Forelimb muscle (tissue), 1 donor: Measurements from ENCODE around the gene TMEM11. TPM values are rescaled to one million over a fixed set of nuclear protein-coding genes. Genes with fewer than 3 reads are reported as not detected.
A peak's percentile ranks its signal among the peaks of the same experiment; 100 is the strongest.

Source experiments
- DNase-seq: peaks from one replicate; pipeline ENCODE4 v3.0.0-alpha.2; 2013; ENCODE audit warnings: low read depth
- polyA plus RNA-seq: library from polyadenylated mRNA; unstranded; fragments of 120-200 nt; gene quantifications from one replicate; pipeline ENCODE4 v1.2.1, GENCODE V29; 2013; ENCODE audit not compliant: insufficient read length

Gene TMEM11
- 29.9 TPM for polyA plus RNA-seq

DNA sequence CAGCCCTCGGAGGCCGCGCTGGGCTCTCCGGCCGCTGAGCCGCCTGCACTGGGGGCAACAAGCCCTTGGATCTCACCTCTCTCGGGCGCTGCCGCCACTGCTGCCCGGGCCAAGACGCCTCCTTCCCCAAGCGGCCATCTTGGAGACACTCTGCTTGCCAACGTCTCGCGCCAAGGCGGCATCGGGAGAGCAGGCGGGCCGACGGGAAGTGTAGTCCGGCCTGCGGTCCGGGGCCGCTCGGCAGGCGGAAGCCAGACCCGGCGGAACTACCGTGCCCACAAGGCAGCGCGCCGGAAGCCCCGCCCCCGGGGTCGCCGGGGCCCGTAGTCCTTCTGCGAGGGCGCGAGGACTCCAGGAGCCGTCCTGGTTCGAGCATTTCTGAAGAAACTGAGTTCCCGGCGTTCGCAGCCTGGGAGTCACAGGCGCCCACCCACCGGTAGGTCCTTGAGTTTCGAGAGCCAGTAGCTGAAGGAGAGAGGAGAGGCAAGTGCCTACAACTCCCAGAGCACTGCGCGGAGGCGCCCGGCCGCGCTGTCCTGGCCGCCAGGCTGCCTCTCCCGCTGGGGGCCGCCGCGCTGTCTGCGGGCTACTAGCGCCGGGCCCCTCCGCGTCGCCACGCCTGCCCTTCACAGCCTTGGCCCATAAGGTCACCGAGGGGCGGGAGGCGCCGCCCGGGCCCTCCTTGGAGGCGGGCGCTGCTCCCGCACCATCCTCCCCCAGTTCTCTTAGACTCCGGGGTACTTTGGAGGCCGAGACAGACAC, at the start of gene TMEM11:
Gene TMEM11, minus strand, starts transcription at position 147 of the 762 bp plus-strand sequence. Its CDS starts 9 bp downstream, at position 138.
- peak; percentile 86 for DNase-seq

- no peak for DNase-seq
Observed at GRCh38 chr17:21263376-21263775, 49.4 kb upstream of the TMEM11 start.

GRCh38 chr17:21262259-21262993, 48.5 kb upstream of the TMEM11 start:
- DNase-seq: no peak

GRCh38 chr17:21258593-21258992, 44.6 kb upstream of the TMEM11 start:
- no peak for DNase-seq

GRCh38 chr17:21253646-21254441, 39.9 kb upstream of the TMEM11 start:
- DNase-seq: no peak

- peak; percentile 54 for DNase-seq
Observed at GRCh38 chr17:21252796-21253645, 39.1 kb upstream of the TMEM11 start, which contains the start of gene NATD1. Gene NATD1 (minus strand): TSS chr17:21253410. CDS start chr17:21253264, 146 bp downstream.

DNA sequence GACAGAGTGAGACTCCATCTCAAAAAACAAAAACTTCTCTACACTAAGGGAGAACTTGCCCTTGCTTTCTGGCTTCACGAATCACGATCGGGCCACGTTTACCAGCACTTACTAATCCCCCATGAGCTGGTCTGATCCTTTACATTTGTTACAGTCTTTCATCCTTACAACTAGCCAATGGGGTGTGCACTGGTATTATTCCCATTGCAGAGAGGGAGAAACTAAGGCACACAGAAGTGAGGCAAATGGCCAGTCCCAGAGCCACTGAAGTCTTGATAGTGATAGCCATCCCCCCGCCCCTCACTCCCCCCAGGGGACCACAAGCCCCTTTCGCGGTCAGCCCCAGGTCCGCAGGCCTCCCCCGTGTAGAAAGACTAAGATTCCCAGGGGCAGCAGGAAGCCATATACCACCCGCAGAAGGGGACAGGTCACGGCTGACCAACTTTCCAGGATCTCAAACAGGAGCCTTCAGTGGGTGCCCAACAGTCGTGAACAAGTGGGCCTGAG, 38.4 kb upstream of the TMEM11 start:
- DNase-seq: no peak

DNA sequence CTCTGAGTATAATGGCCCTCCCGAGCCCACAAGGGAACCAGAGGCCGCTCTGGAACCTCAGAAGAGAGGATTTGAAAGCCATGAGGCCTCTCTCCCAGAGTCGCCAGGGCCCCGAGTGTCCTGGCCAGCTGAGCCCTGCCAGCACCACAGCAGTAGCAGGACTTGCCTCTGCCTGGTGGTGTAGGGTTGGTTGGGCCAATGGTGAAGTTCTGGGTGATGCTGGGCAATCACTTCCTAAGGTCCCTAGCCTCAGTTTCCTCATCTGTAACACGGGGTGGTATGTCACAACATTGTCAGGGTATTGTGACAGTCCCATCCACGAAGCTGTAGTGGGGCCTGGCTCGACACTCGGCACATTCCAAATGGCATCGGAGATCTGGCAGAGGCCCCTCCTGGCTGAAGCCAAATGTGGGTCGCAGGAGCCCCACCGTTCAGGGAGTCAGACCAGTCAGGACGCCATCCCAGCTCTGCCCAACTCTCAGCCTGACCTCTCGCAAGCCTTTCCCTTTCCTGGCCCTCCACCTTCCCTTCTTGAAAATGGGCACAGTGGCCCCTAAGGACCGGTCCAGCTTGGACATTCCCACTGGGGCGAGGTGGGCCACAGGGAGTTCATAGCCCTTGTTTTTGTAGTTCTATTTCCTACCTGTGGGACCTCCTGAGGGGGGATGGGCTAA, 37.5 kb upstream of the TMEM11 start:
- no peak for DNase-seq

GRCh38 chr17:21250854-21251253, 36.9 kb upstream of the TMEM11 start:
- DNase-seq: no peak

GRCh38 chr17:21249920-21250703, 36.2 kb upstream of the TMEM11 start:
- no peak for DNase-seq

- no peak for DNase-seq
Observed at GRCh38 chr17:21249086-21249795, 35.3 kb upstream of the TMEM11 start.

DNA sequence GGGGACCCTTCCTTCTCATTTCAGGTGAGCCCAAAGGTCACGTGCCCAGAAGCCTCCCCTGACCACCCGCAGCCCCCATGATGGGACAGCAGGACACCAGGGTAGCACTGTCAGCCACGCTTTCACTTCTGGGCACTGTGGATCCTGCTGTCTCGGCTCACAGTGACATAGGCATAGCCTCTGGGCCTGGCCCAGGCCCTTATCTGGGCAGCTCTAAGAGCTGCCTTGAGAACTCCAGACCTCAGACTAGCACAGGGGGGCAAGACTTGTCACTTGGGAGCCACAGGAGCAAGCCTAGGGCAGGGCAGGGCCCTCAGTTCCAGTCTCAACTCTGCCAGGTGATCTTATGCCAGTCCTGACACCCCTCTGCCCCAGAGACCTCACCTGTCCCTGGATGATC, 34.5 kb upstream of the TMEM11 start:
- no peak for DNase-seq

DNA sequence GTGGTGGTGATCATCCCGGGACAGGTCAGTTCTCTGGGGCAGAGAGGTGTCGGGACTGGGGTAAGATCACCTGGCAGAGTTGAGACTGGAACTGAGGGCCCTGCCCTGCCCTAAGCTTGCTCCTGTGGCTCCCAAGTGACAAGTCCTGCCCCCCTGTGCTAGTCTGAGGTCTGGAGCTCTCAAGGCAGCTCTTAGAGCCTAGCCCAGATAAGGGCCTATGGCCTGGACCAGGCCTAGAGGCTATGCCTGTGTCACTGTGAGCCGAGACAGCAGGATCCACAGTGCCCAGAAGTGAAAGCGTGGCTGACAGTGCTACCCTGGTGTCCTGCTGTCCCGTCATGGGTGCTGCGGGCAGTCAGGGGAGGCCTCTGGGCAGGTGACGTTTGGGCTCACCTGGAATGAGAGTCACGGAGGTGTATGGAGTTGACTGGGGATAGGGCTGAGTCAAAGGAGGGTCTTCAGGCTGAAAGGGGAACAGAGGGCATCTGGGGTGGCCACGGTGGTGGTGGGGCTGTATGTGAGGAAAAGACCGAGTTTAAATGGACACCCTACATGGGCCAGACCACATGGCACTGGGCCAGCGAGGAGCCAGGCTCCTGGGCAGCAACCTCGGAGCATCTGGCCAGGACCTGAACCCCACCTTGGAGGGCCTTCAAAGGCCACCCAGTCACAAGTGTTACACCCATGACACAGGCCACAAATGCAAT, 33.7 kb upstream of the TMEM11 start:
- DNase-seq: no peak

DNA sequence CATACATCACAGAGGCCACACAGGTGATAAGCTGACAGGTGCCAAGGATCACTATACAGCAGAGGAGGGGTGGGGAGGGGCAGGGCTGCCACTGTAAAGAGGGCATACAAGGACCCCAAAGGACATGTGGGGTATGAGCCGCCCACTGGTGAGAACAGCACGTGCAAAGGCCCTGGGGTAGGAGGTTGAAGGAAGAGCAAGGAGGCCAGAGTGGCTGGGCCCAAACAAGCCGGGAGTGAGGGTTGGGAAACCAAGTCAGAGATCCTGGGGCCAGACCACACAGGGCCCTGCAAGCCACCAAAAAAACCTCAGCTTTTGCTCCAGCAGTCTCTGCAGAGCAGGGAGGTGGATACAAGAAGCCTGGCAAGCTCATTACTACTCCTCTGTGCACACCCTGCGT, 32.7 kb upstream of the TMEM11 start:
- no peak for DNase-seq

DNA sequence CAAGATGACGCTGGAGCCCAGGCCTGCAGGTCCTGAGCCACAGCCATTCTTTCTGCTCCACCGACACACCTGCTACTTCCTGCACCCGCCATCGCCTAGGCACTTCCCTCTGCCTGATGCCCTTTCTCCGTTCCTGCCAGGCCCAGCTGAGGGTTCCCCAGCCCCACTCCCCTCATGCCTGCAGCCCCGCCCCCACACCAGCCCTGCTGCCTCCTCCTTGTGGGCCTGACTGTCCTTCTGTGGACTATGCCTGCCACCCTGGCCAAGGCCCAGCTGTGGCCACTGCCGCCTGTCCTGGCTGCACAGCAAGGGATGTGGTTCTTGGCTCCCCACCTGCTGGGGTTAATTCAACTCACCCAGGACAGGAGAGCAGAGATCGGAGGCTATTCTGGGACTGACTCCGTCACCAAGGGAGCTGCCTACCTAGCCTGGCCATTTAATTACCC, 31.7 kb upstream of the TMEM11 start:
- no peak for DNase-seq

DNA sequence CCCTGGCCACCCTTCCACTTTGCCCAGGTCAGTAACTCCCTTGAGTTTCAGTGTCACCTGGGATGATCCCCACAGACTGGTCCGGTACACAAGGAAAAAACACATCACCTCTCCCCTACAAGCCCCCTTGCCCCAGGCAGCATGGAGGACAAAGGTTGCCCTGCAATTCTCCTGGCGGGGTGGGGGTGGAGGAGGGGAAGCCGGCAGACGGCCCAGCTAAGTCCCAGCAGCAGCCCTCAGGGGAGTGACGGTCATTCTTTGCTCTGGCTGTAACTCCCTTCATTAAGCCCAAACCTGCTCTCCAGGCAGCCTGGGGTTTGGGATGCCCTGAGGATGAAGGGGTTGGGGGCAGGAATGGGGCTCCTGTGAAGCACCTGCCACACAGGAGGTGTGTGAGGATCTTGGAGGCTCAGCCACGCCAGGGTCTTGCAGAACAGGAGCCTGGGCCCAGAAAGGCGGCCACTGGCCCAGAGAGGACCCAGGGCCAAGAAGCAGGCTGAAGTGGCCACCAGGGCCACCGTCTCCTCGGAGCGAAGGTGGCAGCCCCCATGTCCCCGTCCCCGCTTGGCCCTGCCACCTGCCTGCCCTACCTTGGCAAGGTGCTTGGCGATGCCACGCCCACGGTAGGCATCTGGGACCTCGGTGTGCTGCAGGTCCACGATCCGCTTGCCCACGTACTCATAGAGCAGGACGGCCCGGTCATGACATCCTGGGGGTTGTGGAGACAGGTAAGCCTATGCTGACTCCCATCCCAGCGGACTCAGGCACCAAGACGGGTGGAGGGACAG, 29.7 kb upstream of the TMEM11 start:
- DNase-seq: no peak

DNA sequence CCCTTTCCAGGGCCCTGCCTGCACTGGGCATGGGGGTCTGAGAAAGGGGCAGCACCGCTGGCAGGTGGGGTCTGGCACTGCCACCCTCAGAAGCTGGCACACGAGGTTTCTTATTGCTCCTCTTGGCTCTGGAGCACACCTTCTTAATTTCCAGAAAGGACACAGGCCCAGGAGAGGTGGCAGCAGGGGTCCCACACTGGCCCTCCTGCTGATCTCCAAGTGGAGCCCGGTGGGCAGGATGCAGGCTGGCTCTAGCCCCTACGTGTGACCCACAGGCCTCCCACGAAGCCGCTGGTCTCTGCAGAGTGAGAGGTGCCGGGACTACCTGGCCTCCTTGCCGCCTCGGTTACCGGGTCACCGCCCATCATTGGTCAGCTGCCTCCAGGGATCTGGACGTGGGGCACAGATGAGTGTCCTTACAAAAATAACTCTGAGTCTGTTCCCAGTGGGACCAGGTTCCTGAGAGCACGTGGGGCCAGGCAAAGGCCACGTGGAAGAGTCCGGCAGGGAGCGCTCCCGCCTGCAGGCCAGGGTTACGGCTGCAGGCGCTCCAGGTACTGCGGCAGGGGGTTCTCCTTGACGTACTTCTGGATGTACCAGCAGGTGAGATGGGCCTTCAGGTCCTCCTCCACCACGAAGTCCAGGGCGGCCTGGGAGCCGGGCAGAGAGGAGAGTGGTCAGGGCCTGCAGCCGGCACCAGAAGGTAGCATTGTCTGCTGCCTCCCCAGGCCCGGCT, 29.0 kb upstream of the TMEM11 start:
- DNase-seq: no peak
